PC-3 (cell line): ENCODE data around the gene PGS1. TPM values are rescaled to one million over a fixed set of nuclear protein-coding genes. Genes with fewer than 3 reads are reported as not detected.

Experiments
- ATAC-seq: fragments of 200-7000 bp; cut with Tn5 transposase; 2 replicates; pipeline ENCODE4 v1.9.1; 2020; ENCODE audit warnings: mild to moderate bottlenecking, moderate library complexity
- BruUV-seq: library from RNA; stranded (reverse); fragments of 400-500 nt; replicated peaks from 2 replicates; lab custom pipeline; 2021; lab: Mats Ljungman, UMichigan
- CTCF ChIA-PET: fragments of 300-600 bp; sonication (Branson Sonifier 250); formaldehyde crosslinking; loops from one replicate; lab custom pipeline; 2022; ENCODE audit warnings: antibody characterized with exemption; lab: Charles Lee
- POLR2A ChIA-PET: fragments of 300-600 bp; sonication (Branson Sonifier 250); formaldehyde crosslinking; loops from one replicate; lab custom pipeline; 2022; ENCODE audit warnings: antibody characterized with exemption; ENCODE audit not compliant: unreplicated experiment; lab: Charles Lee
- DNase-seq: peaks from one replicate; pipeline ENCODE4 v3.0.0-alpha.2; 2015
- H2AFZ ChIP-seq: fragments of 300-600 bp; sonication (generic); 2 replicates; pipeline ENCODE4 v1.6.0; 2016; ENCODE audit warnings: antibody characterized with exemption, low read length
- H3F3A ChIP-seq: fragments of 300-600 bp; sonication (generic); one replicate; pipeline ENCODE4 v1.6.0; 2017; ENCODE audit warnings: antibody characterized with exemption, low read length, control low read depth, mild to moderate bottlenecking; ENCODE audit not compliant: unreplicated experiment
- H3K27ac ChIP-seq: fragments of 300-600 bp; sonication (generic); 2 replicates; pipeline ENCODE4 v1.5.1; 2016; ENCODE audit warnings: mild to moderate bottlenecking, low read length
- H3K27me3 ChIP-seq: fragments of 300-600 bp; sonication (generic); 2 replicates; pipeline ENCODE4 v1.6.1; 2016; ENCODE audit warnings: low read length, mixed read lengths
- H3K36me3 ChIP-seq: fragments of 300-600 bp; sonication (generic); 2 replicates; pipeline ENCODE4 v1.6.1; 2016; ENCODE audit warnings: low read depth, mixed run types, low read length, mixed read lengths
- H3K4me1 ChIP-seq: fragments of 300-600 bp; sonication (generic); 2 replicates; pipeline ENCODE4 v1.5.1; 2016; ENCODE audit warnings: low read length; ENCODE audit not compliant: insufficient read depth
- H3K4me2 ChIP-seq: fragments of 300-600 bp; sonication (generic); 2 replicates; pipeline ENCODE4 v1.6.0; 2016; ENCODE audit warnings: low read length
- H3K4me3 ChIP-seq: fragments of 300-600 bp; sonication (generic); 2 replicates; pipeline ENCODE4 v1.5.1; 2016; ENCODE audit warnings: mild to moderate bottlenecking, low read length, mixed read lengths
- H3K79me2 ChIP-seq: fragments of 300-600 bp; sonication (generic); 2 replicates; pipeline ENCODE4 v1.6.1; 2017; ENCODE audit warnings: low read length, mixed read lengths
- H3K9ac ChIP-seq: fragments of 300-600 bp; sonication (generic); 2 replicates; pipeline ENCODE4 v1.6.0; 2016; ENCODE audit warnings: mild to moderate bottlenecking, low read length
- H3K9me2 ChIP-seq: fragments of 300-600 bp; sonication (generic); replicated peaks from 2 replicates; pipeline ENCODE4 v1.6.1; 2016; ENCODE audit warnings: mixed run types, low read length, mixed read lengths
- H3K9me3 ChIP-seq: fragments of 300-600 bp; sonication (generic); 2 replicates; pipeline ENCODE4 v1.6.1; 2016; ENCODE audit warnings: low read length, mixed read lengths
- H4K20me1 ChIP-seq: fragments of 300-600 bp; sonication (generic); 2 replicates; pipeline ENCODE4 v1.6.1; 2016; ENCODE audit warnings: low read length, mixed read lengths
- CTCF ChIP-seq: fragments of 300-600 bp; sonication (generic); conservative IDR thresholded peaks from 2 replicates; pipeline ENCODE4 v1.5.1; 2017; ENCODE audit warnings: antibody characterized with exemption, low read depth, mild to moderate bottlenecking, low read length
- EZH2 ChIP-seq: fragments of 300-600 bp; sonication (generic); IDR thresholded peaks from one replicate; pipeline ENCODE4 v1.6.1; 2017; ENCODE audit warnings: antibody characterized with exemption, mild to moderate bottlenecking, low read length; ENCODE audit not compliant: unreplicated experiment
- EZH2phosphoT487 ChIP-seq: fragments of 300-600 bp; sonication (generic); IDR thresholded peaks from 2 replicates; pipeline ENCODE4 v1.6.1; 2018; ENCODE audit warnings: mild to moderate bottlenecking, antibody characterized with exemption, low read length, borderline replicate concordance
- intact Hi-C: fragments of 100-400 bp; cut with micrococcal nuclease; formaldehyde crosslinking; loops from 2 replicates; pipeline ENCODE4 v1.9.0; 2023
- total RNA-seq: library from RNA; depleted of rRNA; stranded (reverse); fragments of >200 nt; gene quantifications from 2 replicates; pipeline ENCODE4 v1.2.3, GENCODE V29; 2014

The PGS1 gene
- total RNA-seq, 1 experiment from 2014 or later, result 47.0 TPM

GRCh38 chr17:78362232-78362631 lies 16.2 kb upstream of the PGS1 start:
- CTCF ChIA-PET, result interaction anchor here (2.3 kb wide), 1 partner anchor 59 kb away, joined by 20 read pairs; no protein-coding TSS in a partner anchor
- no peak overlapping the region for H3K4me3 ChIP-seq

GRCh38 chr17:78362671-78363070 lies 15.8 kb upstream of the PGS1 start:
- H3K4me3 ChIP-seq, result no peak overlapping the region
- peaks cover 19% of the 10 kb centered on the region for H3K4me1 ChIP-seq
- no peak overlapping the region for H2AFZ ChIP-seq
- ATAC-seq (no peak), DNase-seq (no peak)
- no peaks in the 10 kb centered on the region for H3K9me3 ChIP-seq
- ChIA-PET POLR2A (interaction anchor here (0.6 kb wide), 1 partner anchor 1077 kb away, joined by 3 read pairs; no protein-coding TSS in a partner anchor), CTCF (interaction anchor here (0.7 kb wide), 1 partner anchor 56 kb away, joined by 3 read pairs; no protein-coding TSS in a partner anchor)
- peaks cover 12% of the 10 kb centered on the region for H3K36me3 ChIP-seq
- no peak for TF ChIP-seq EZH2phosphoT487
- no peak; the same call in 1 of the 2 replicates for TF ChIP-seq CTCF
- no peak for TF ChIP-seq EZH2
- H3F3A ChIP-seq, result no peaks in the 10 kb centered on the region
- intact Hi-C loops, result no loop called here
- peaks cover 20% of the 10 kb centered on the region for H4K20me1 ChIP-seq
- H3K9me2 ChIP-seq, result no peaks in the 10 kb centered on the region
- H3K9ac ChIP-seq, result no peak overlapping the region
- H3K27ac ChIP-seq, result no peak overlapping the region
- BruUV-seq, result no TSS peak
- H3K4me2 ChIP-seq, result no peak overlapping the region
- no peaks in the 10 kb centered on the region for H3K27me3 ChIP-seq
- H3K79me2 ChIP-seq, result peaks cover 22% of the 10 kb centered on the region

More at GRCh38 chr17:78362232-78362631, 16.2 kb upstream of the PGS1 start:
- no peaks in the 10 kb centered on the region for H3K9me2 ChIP-seq
- intact Hi-C loops, result no loop called here
- no peaks in the 10 kb centered on the region for H3F3A ChIP-seq
- TF ChIP-seq EZH2 (no peak), CTCF (no peak), EZH2phosphoT487 (no peak)
- H3K27ac ChIP-seq, result no peak overlapping the region
- DNase-seq, result no peak
- H3K4me1 ChIP-seq, result peaks cover 23% of the 10 kb centered on the region
- peaks cover 24% of the 10 kb centered on the region for H4K20me1 ChIP-seq
- BruUV-seq, result no TSS peak
- peaks cover 27% of the 10 kb centered on the region for H3K79me2 ChIP-seq
- H3K9me3 ChIP-seq, result no peaks in the 10 kb centered on the region
- H3K27me3 ChIP-seq, result no peaks in the 10 kb centered on the region
- POLR2A ChIA-PET, result interaction anchor here (0.6 kb wide), 1 partner anchor 1077 kb away, joined by 3 read pairs; no protein-coding TSS in a partner anchor
- H3K9ac ChIP-seq, result no peak overlapping the region
- H3K36me3 ChIP-seq, result peaks cover 13% of the 10 kb centered on the region
- no peak for ATAC-seq
- H2AFZ ChIP-seq, result no peak overlapping the region
- no peak overlapping the region for H3K4me2 ChIP-seq
